Calu3 (cell line): ENCODE measurements around the gene SERGEF. TPM values are rescaled to one million over a fixed set of nuclear protein-coding genes. Genes with fewer than 3 reads are reported as not detected.
"Not testable (repeated sequence)": the region's sequence is repeated elsewhere in the genome, so short reads cannot be mapped to it uniquely, and the experiment has no call there.

Experiments used
- BruUV-seq: library from RNA; stranded (reverse); fragments of 400-500 nt; replicated peaks from 2 replicates; lab custom pipeline; 2021; lab: Mats Ljungman, UMichigan
- CTCF ChIA-PET: fragments of 300-600 bp; sonication (Branson Sonifier 250); formaldehyde crosslinking; loops from one replicate; lab custom pipeline; 2022; ENCODE audit warnings: antibody characterized with exemption; lab: Charles Lee
- DNase-seq: peaks from one replicate; pipeline ENCODE4 v3.0.0; 2022
- H3K27ac Mint-ChIP-seq: one replicate; pipeline ENCODE4 v1.8.0; 2022; ENCODE audit warnings: mixed read lengths; ENCODE audit not compliant: unreplicated experiment
- H3K27me3 Mint-ChIP-seq: one replicate; pipeline ENCODE4 v1.8.0; 2022; ENCODE audit warnings: mixed read lengths; ENCODE audit not compliant: unreplicated experiment
- H3K36me3 Mint-ChIP-seq: one replicate; pipeline ENCODE4 v1.8.0; 2022; ENCODE audit warnings: mild to moderate bottlenecking, moderate library complexity, mixed read lengths; ENCODE audit not compliant: insufficient read depth, unreplicated experiment
- H3K4me1 Mint-ChIP-seq: one replicate; pipeline ENCODE4 v1.8.0; 2022; ENCODE audit warnings: mild to moderate bottlenecking, low read depth, mixed read lengths; ENCODE audit not compliant: unreplicated experiment
- H3K4me3 Mint-ChIP-seq: one replicate; pipeline ENCODE4 v1.8.0; 2022; ENCODE audit warnings: mild to moderate bottlenecking, low read depth, moderate library complexity, mixed read lengths; ENCODE audit not compliant: unreplicated experiment
- H3K9me3 Mint-ChIP-seq: one replicate; pipeline ENCODE4 v1.8.0; 2022; ENCODE audit warnings: low read depth, mixed read lengths; ENCODE audit not compliant: unreplicated experiment
- intact Hi-C: fragments of 100-400 bp; cut with micrococcal nuclease; formaldehyde crosslinking; loops from one replicate; pipeline ENCODE4 v1.10.0; 2022; ENCODE audit not compliant: unreplicated experiment
- total RNA-seq: library from RNA; stranded (reverse); gene quantifications from 2 replicates; pipeline ENCODE4 v1.2.3, GENCODE V29; 2022
- TF ChIP-seq, protein P1 (sequence below): fragments of 200-600 bp; IDR thresholded peaks from one replicate; pipeline ENCODE4 v1.8.0; 2022; ENCODE audit warnings: antibody characterized with exemption; ENCODE audit not compliant: unreplicated experiment

SERGEF gene
- total RNA-seq, 1 experiment from 2014 or later = 28.1 TPM

DNA sequence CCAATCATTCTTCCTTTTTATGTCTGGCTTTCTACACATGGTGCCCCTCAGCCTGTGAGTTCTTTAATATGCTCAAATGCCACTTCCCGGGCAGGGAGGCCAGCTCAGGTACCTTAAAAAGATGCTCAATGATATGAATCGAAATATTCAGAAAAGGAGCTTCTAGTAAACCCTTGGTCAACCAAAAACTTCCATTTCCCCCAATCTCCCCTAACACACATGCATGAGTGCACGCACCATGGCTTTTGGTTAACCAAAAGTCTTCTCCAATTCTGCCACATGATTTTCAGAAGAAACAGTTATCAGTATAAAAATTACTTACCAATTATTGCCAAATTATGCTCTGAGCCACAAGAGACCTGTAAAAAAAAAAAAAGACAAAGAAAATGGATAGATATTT is 135.0 kb downstream of the SERGEF start:
- TF ChIP-seq, protein P1, sequence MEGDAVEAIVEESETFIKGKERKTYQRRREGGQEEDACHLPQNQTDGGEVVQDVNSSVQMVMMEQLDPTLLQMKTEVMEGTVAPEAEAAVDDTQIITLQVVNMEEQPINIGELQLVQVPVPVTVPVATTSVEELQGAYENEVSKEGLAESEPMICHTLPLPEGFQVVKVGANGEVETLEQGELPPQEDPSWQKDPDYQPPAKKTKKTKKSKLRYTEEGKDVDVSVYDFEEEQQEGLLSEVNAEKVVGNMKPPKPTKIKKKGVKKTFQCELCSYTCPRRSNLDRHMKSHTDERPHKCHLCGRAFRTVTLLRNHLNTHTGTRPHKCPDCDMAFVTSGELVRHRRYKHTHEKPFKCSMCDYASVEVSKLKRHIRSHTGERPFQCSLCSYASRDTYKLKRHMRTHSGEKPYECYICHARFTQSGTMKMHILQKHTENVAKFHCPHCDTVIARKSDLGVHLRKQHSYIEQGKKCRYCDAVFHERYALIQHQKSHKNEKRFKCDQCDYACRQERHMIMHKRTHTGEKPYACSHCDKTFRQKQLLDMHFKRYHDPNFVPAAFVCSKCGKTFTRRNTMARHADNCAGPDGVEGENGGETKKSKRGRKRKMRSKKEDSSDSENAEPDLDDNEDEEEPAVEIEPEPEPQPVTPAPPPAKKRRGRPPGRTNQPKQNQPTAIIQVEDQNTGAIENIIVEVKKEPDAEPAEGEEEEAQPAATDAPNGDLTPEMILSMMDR = no peak
- no peaks in the 10 kb centered on the region for H3K36me3 Mint-ChIP-seq
- H3K4me3 Mint-ChIP-seq = no peak overlapping the region

DNA sequence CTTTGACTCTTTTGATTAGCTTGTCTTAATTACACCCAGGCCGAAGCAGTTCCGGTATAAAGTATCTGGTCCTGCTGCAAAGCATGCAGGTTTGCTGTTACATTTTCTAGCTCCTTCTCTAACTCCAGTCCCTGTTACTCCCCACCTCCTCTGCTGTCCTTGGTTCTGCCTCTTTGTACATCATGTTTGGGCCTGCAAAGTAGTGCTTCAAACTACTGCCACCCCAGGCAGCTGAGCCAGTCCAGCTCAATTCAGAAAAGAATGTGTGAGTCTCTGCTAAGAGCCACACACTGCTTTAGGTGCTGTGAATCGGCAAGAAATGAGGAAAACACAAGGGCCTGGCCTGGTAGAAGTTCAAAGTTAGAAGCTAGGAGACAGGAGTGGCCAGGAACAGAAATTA is 136.0 kb downstream of the SERGEF start:
- H3K4me1 Mint-ChIP-seq = no peaks in the 10 kb centered on the region
- H3K27ac Mint-ChIP-seq = no peak overlapping the region
- TF ChIP-seq, protein P1 = no peak
- intact Hi-C loops = no loop called here
- no peak overlapping the region for H3K4me3 Mint-ChIP-seq
- H3K27me3 Mint-ChIP-seq = no peaks in the 10 kb centered on the region
- no peaks in the 10 kb centered on the region for H3K36me3 Mint-ChIP-seq
- no peak for DNase-seq
- CTCF ChIA-PET = no interaction called here
- H3K9me3 Mint-ChIP-seq = no peaks in the 10 kb centered on the region
- BruUV-seq = no TSS peak

More for the DNA sequence above, 135.0 kb downstream of the SERGEF start:
- intact Hi-C loops = no loop called here
- Mint-ChIP-seq H3K27me3 (no peaks in the 10 kb centered on the region), H3K4me1 (no peaks in the 10 kb centered on the region), H3K9me3 (no peaks in the 10 kb centered on the region), H3K27ac (no peak overlapping the region)
- DNase-seq = no peak
- CTCF ChIA-PET = no interaction called here
- no TSS peak for BruUV-seq

DNA sequence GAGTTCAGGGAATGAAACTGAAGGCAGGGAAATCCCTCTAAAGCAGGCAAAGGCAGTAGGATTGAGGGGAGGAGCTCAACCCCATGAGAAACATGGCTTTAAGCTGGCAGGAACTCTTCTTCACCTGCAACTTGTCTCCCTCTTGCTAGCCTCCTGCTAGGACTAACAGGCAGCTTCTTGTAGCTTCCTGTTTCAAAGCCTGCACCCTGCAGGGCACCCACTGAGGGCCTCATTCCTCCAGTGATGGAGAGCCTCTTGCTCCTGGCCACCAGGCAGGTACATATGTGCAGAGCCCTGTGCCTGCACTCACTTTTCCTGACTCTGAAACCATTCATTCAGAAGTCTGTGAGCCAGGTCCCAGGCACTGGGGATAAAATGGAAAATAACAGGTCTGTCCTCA is 137.0 kb downstream of the SERGEF start:
- Mint-ChIP-seq H3K27ac (no peak overlapping the region), H3K36me3 (no peaks in the 10 kb centered on the region), H3K4me1 (no peaks in the 10 kb centered on the region), H3K4me3 (no peak overlapping the region), H3K27me3 (no peaks in the 10 kb centered on the region), H3K9me3 (no peaks in the 10 kb centered on the region)
- intact Hi-C loops = no loop called here
- TF ChIP-seq, protein P1 = no peak
- no TSS peak for BruUV-seq
- CTCF ChIA-PET = no interaction called here
- no peak for DNase-seq

DNA sequence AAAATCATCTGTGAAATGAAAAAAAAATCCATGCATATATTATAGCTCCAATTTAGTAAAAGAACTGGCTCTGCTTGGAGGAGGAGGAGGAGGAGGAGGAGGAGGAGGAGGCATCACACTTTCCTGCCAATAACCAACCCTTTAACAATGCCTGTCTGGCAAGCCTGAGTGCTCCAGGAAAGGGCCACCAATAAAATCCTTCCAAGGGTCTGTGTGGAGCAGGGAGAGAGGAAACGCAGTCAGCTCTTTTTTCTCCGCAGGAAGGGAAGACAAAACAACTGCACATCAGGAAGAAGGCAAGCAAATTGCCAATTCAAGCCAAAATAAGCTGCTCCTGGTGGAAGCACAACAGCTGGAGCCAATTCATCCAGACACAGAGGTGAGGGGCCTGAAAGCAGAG is 139.3 kb downstream of the SERGEF start:
- Mint-ChIP-seq H3K4me3 (no peak overlapping the region), H3K36me3 (no peaks in the 10 kb centered on the region), H3K9me3 (peaks cover under 1% of the 10 kb centered on the region), H3K4me1 (no peaks in the 10 kb centered on the region), H3K27me3 (no peaks in the 10 kb centered on the region), H3K27ac (no peak overlapping the region)
- TF ChIP-seq, protein P1 = no peak
- DNase-seq = no peak
- no TSS peak for BruUV-seq
- CTCF ChIA-PET = no interaction called here
- intact Hi-C loops = no loop called here

DNA sequence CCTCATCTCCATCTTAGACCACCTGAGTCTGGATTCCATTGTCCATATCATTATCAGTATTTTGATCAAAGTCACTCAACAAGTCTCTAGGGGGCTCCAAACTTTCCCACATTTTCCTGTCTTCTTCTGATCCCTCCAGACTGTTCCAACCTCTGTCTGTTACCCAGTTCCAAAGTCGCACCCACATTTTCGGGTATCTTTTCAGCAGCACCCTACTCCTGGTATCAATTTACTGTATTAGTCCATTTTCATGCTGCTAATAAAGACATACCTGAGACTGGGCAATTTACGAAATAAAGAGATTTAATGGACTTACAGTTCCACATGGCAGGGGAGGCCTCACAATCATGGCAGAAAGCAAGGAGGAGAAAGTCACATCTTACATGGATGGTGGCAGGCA is 144.4 kb downstream of the SERGEF start:
- H3K27me3 Mint-ChIP-seq, H3K4me3 Mint-ChIP-seq, H3K36me3 Mint-ChIP-seq, BruUV-seq, H3K9me3 Mint-ChIP-seq, DNase-seq, H3K27ac Mint-ChIP-seq, intact Hi-C loops, CTCF ChIA-PET, H3K4me1 Mint-ChIP-seq: not testable (repeated sequence)
